Parathyroid adenoma (tissue), 2 donors: ENCODE results near the gene RAB39A.

ENCODE experiments used
- H2AFZ ChIP-seq: fragments of 300-600 bp; sonication (generic); one replicate; pipeline ENCODE4 v1.7.0; 2017; ENCODE audit warnings: antibody characterized with exemption, mild to moderate bottlenecking
- H3K27ac ChIP-seq: fragments of 300-600 bp; sonication (generic); one replicate; pipeline ENCODE4 v1.7.0; 2017
- H3K27me3 ChIP-seq: fragments of 300-600 bp; sonication (generic); one replicate; pipeline ENCODE4 v1.7.0; 2017; ENCODE audit warnings: low read length; ENCODE audit not compliant: control insufficient read depth, insufficient read depth
- H3K36me3 ChIP-seq: fragments of 300-600 bp; sonication (generic); one replicate; pipeline ENCODE4 v1.7.0; 2017; ENCODE audit warnings: low read length; ENCODE audit not compliant: control insufficient read depth, insufficient read depth
- H3K4me1 ChIP-seq: fragments of 300-600 bp; sonication (generic); one replicate; pipeline ENCODE4 v1.7.0; 2017; ENCODE audit warnings: control low read depth
- H3K4me2 ChIP-seq: fragments of 300-600 bp; sonication (generic); one replicate; pipeline ENCODE4 v1.7.0; 2017; ENCODE audit warnings: low read length
- H3K4me3 ChIP-seq: fragments of 300-600 bp; sonication (generic); one replicate; pipeline ENCODE4 v1.7.0; 2017; ENCODE audit warnings: low read depth, low read length
- H3K79me2 ChIP-seq: fragments of 300-600 bp; sonication (generic); one replicate; pipeline ENCODE4 v1.7.0; 2017; ENCODE audit warnings: control low read depth
- H3K9ac ChIP-seq: fragments of 300-600 bp; sonication (generic); one replicate; pipeline ENCODE4 v1.7.0; 2017; ENCODE audit warnings: mild to moderate bottlenecking
- H3K9me3 ChIP-seq: fragments of 300-600 bp; sonication (generic); one replicate; pipeline ENCODE4 v1.7.0; 2017; ENCODE audit warnings: low read length; ENCODE audit not compliant: control insufficient read depth
- CTCF ChIP-seq: fragments of 300-600 bp; sonication (generic); IDR thresholded peaks from one replicate; pipeline ENCODE4 v1.7.0; 2017; ENCODE audit warnings: antibody characterized with exemption, mild to moderate bottlenecking
- donor health status: primary hyperparathyroidism.

Gene RAB39A

DNA sequence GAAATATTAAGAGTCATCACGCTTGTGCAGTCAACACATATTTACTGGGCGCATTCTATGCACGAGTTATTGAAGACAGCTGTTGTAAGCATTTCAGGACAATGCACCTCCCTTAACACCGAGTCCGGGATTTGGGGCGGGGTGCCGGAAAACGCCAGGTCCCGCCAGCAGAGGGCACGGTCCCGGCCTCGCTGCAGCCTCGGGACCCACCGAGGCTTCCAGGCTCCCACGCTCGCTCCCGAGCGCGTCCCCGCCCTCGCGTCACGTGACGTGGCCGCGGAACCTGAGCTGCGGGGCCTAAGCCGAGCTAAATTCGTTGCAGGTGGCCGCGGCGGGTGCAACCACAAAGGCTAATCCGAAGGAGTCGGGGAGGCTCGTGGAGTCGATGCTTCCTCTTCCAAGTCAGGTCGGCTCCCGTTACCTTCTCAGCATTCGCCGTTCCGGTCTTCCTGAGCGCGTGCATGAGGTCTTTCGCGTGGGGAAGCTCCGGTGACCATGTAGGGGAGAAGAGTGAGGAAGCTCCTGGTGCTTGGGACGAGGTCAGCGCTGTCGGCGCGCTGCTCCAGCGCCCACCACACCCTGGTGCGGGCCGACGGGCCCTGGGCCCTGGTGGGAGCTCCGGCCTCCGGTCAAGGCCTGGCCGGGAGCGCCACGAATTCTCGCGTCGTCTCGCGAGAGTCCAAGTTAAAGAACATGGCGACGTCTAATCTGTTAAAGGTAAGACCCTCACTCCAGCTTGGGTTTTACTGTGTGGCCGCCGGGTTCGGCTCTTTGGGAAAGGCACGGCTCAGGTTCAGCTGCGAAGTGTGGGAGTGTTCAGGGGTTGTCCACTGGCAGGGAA lies 80.6 kb downstream of the RAB39A start, which contains the start of gene CUL5:
Gene CUL5 (plus strand): TSS at position 243 of the 841 bp plus-strand sequence. CDS start 451 bp downstream, at position 694.
- Histone ChIP-seq H3K4me3 (peak within 1 kb of the TSS; percentile 73), H3K9me3 (no peaks in the 10 kb centered on the region), H3K27me3 (no peaks in the 10 kb centered on the region), H3K79me2 (peaks cover 16% of the 10 kb centered on the region), H2AFZ (peak within 1 kb of the TSS; percentile 98), H3K9ac (peak within 1 kb of the TSS; percentile 92), H3K27ac (peak within 1 kb of the TSS; percentile 96), H3K36me3 (no peaks in the 10 kb centered on the region), H3K4me1 (peaks cover 2% of the 10 kb centered on the region), H3K4me2 (peak within 1 kb of the TSS; percentile 75)
- peak; percentile 80 for TF ChIP-seq CTCF

DNA sequence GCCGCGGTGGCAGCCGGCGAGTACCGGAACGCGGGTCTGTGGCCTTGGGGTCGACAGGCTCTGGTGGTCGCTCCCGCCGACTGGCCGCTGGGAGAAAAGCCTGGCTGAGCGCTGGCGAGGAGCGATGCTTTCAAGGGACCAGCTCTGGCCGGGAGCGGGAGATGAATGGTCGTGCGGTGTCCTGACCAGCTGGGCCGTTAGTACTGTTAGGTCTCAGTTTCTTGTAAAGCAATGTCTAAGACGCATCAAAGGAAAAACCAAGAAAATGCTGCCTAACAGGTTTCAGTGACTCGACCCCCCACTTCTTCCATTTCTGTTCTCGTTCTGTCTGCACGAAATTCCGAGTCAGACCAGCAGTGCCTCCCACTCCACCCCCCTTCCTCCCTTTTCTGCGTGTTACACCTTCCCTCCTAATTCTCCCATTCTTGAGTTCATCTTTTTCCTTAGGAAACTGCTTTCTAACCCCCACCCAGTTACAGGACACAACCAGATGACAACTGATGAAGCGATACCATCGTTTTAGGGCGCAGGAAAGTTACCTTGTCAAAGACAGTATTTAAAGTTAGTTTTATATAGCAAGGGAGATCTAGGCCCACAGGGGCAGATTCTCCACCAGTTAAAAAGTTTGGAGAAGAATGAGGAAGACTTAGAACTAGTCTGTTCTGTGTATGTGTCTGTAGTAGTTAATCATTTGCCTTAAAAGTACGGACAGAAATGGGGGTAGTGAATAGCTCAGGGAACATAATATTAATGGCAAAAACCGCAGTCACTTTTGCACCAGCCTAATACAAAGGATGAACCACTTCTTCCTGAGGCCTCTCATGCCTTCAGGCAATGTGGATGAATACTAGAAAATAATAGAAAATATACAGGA lies 81.5 kb downstream of the RAB39A start:
- peaks cover 16% of the 10 kb centered on the region for H3K79me2 ChIP-seq
- H3K9ac ChIP-seq = peak overlapping the region; percentile 92
- H3K27ac ChIP-seq = peak overlapping the region; percentile 96
- peak overlapping the region; percentile 98 for H2AFZ ChIP-seq
- H3K4me3 ChIP-seq = peak overlapping the region; percentile 73
- no peaks in the 10 kb centered on the region for H3K27me3 ChIP-seq
- no peak for TF ChIP-seq CTCF
- peaks cover 2% of the 10 kb centered on the region for H3K4me1 ChIP-seq
- no peaks in the 10 kb centered on the region for H3K36me3 ChIP-seq
- peak overlapping the region; percentile 75 for H3K4me2 ChIP-seq
- no peaks in the 10 kb centered on the region for H3K9me3 ChIP-seq

GRCh38 chr11:108012139-108012725 lies 84.0 kb downstream of the RAB39A start:
- no peak for TF ChIP-seq CTCF
- Histone ChIP-seq H3K36me3 (no peaks in the 10 kb centered on the region), H3K27ac (no peak overlapping the region), H3K4me2 (no peak overlapping the region), H3K79me2 (peaks cover 20% of the 10 kb centered on the region), H3K9me3 (no peaks in the 10 kb centered on the region), H3K9ac (no peak overlapping the region), H3K27me3 (no peaks in the 10 kb centered on the region), H3K4me3 (no peak overlapping the region), H3K4me1 (peaks cover 2% of the 10 kb centered on the region), H2AFZ (no peak overlapping the region)
